IMR-90 (cell line): ENCODE data around the gene IGF2BP3. TPM values are rescaled to one million over a fixed set of nuclear protein-coding genes. Genes with fewer than 3 reads are reported as not detected.
A peak's percentile ranks its signal among the peaks of the same experiment; 100 is the strongest.

Experiments used
- ATAC-seq: fragments of 200-7000 bp; cut with Tn5 transposase; 2 replicates; pipeline ENCODE4 v1.9.1; 2020; ENCODE audit warnings: low read depth, mild to moderate bottlenecking, moderate library complexity
- BruUV-seq: library from RNA; stranded (reverse); fragments of 400-500 nt; replicated peaks from 2 replicates; lab custom pipeline; 2021; lab: Mats Ljungman, UMichigan
- CTCF ChIA-PET: fragments of 300-600 bp; formaldehyde crosslinking; extraction: SDS; loops from one replicate; lab custom pipeline; 2021; ENCODE audit warnings: antibody characterized with exemption; lab: Yijun Ruan, JAX
- POLR2A ChIA-PET: fragments of 300-600 bp; sonication (Branson Sonifier 250); formaldehyde crosslinking; loops from one replicate; lab custom pipeline; 2022; ENCODE audit warnings: antibody characterized with exemption; ENCODE audit not compliant: unreplicated experiment; lab: Charles Lee
- DNase-seq: peaks from one replicate; pipeline ENCODE4 v3.0.0; 2013
- H2AFZ ChIP-seq: replicated peaks from 2 replicates; pipeline ENCODE3; 2013; ENCODE audit warnings: low read length, mild to moderate bottlenecking; ENCODE audit not compliant: poor library complexity
- H2AK5ac ChIP-seq: 2 replicates; pipeline ENCODE4 v1.6.1; 2013; ENCODE audit warnings: low read depth, low read length, inconsistent platforms
- H2AK9ac ChIP-seq: replicated peaks from 2 replicates; pipeline ENCODE3; 2013; ENCODE audit warnings: mild to moderate bottlenecking, low read depth, low read length, moderate library complexity; ENCODE audit not compliant: poor library complexity
- H2BK120ac ChIP-seq: 2 replicates; pipeline ENCODE4 v1.6.1; 2013; ENCODE audit warnings: low read depth, low read length, inconsistent platforms
- H2BK15ac ChIP-seq: 3 replicates; pipeline ENCODE4 v1.6.1; 2013; ENCODE audit warnings: low read depth, low read length, inconsistent platforms
- H2BK20ac ChIP-seq: 2 replicates; pipeline ENCODE4 v1.6.1; 2013; ENCODE audit warnings: low read depth, mild to moderate bottlenecking, inconsistent platforms, low read length, moderate library complexity
- H2BK5ac ChIP-seq: 2 replicates; pipeline ENCODE4 v1.6.1; 2013; ENCODE audit warnings: mild to moderate bottlenecking, low read depth, low read length, inconsistent platforms; ENCODE audit not compliant: poor library complexity, severe bottlenecking
- H3K14ac ChIP-seq: replicated peaks from 2 replicates; pipeline ENCODE4 v1.6.1; 2013; ENCODE audit warnings: low read depth, low read length, inconsistent platforms
- H3K18ac ChIP-seq: 2 replicates; pipeline ENCODE4 v1.6.1; 2013; ENCODE audit warnings: low read depth, low read length, control low read depth
- H3K23ac ChIP-seq: 2 replicates; pipeline ENCODE4 v1.6.1; 2013; ENCODE audit warnings: low read depth, low read length, inconsistent platforms
- H3K27ac ChIP-seq: 2 replicates; pipeline ENCODE4 v1.5.1; 2013; ENCODE audit warnings: mild to moderate bottlenecking, control low read depth, low read length; ENCODE audit not compliant: insufficient read depth
- H3K27me3 ChIP-seq: 2 replicates; pipeline ENCODE4 v1.6.1; 2013; ENCODE audit warnings: low read length; ENCODE audit not compliant: control insufficient read depth, insufficient read depth
- H3K36me3 ChIP-seq: 2 replicates; pipeline ENCODE4 v1.6.1; 2013; ENCODE audit warnings: low read length, mixed read lengths; ENCODE audit not compliant: control insufficient read depth, insufficient read depth
- H3K4ac ChIP-seq: 2 replicates; pipeline ENCODE4 v1.6.1; 2013; ENCODE audit warnings: low read depth, low read length, inconsistent platforms
- H3K4me1 ChIP-seq: 2 replicates; pipeline ENCODE4 v1.6.1; 2013; ENCODE audit warnings: low read length, mixed read lengths; ENCODE audit not compliant: control insufficient read depth, insufficient read depth
- H3K4me2 ChIP-seq: 2 replicates; pipeline ENCODE4 v1.6.1; 2013; ENCODE audit warnings: low read depth, mild to moderate bottlenecking, control low read depth, low read length, moderate library complexity
- H3K4me3 ChIP-seq: 2 replicates; pipeline ENCODE4 v1.5.1; 2013; ENCODE audit warnings: low read depth, mild to moderate bottlenecking, control low read depth, low read length, moderate library complexity; ENCODE audit not compliant: insufficient read depth
- H3K56ac ChIP-seq: 2 replicates; pipeline ENCODE4 v1.6.1; 2013; ENCODE audit warnings: low read length, inconsistent platforms; ENCODE audit not compliant: insufficient read depth; ENCODE audit errors: extremely low read depth
- H3K79me1 ChIP-seq, 2 experiments: 2 replicates each; pipeline ENCODE4 v1.6.1; 2013; ENCODE audit warnings: low read length in 2 of 2, inconsistent platforms in 1 of 2, low read depth in 1 of 2
- H3K9ac ChIP-seq: 2 replicates; pipeline ENCODE4 v1.6.1; 2013; ENCODE audit warnings: low read depth, low read length, control low read depth
- H3K9me1 ChIP-seq: 2 replicates; pipeline ENCODE4 v1.6.1; 2013; ENCODE audit warnings: low read length, inconsistent platforms; ENCODE audit not compliant: insufficient read depth
- H3K9me3 ChIP-seq: 2 replicates; pipeline ENCODE4 v1.6.1; 2013; ENCODE audit warnings: low read length; ENCODE audit not compliant: control insufficient read depth, insufficient read depth
- H4K20me1 ChIP-seq: 2 replicates; pipeline ENCODE4 v1.6.1; 2013; ENCODE audit warnings: low read length, inconsistent platforms; ENCODE audit not compliant: insufficient read depth
- H4K5ac ChIP-seq: 2 replicates; pipeline ENCODE4 v1.6.1; 2013; ENCODE audit warnings: mild to moderate bottlenecking, low read depth, low read length, control low read depth
- H4K8ac ChIP-seq, 2 experiments: 2 replicates each; pipeline ENCODE4 v1.6.1; 2013; ENCODE audit warnings: low read depth in 2 of 2, low read length in 2 of 2, control low read depth in 1 of 2, inconsistent platforms in 1 of 2
- H4K91ac ChIP-seq: 2 replicates; pipeline ENCODE4 v1.6.1; 2013; ENCODE audit warnings: low read depth, low read length, inconsistent platforms; ENCODE audit not compliant: insufficient read depth
- BHLHE40 ChIP-seq: fragments of 150-350 bp; IDR thresholded peaks from 2 replicates; pipeline ENCODE4 v1.6.1; 2016; ENCODE audit warnings: mild to moderate bottlenecking, low read depth, low read length
- MAZ ChIP-seq: IDR thresholded peaks from 2 replicates; pipeline ENCODE4 v1.6.1; 2012; ENCODE audit warnings: low read depth, mild to moderate bottlenecking, low read length, improper control_type of control experiment, moderate library complexity, borderline replicate concordance
- MXI1 ChIP-seq: IDR thresholded peaks from 2 replicates; pipeline ENCODE4 v1.6.1; 2012; ENCODE audit warnings: low read depth, mild to moderate bottlenecking, low read length, moderate library complexity, borderline replicate concordance
- NFE2L2 ChIP-seq: fragments of 150-350 bp; IDR thresholded peaks from 2 replicates; pipeline ENCODE4 v1.6.1; 2016; ENCODE audit warnings: low read depth, mild to moderate bottlenecking, low read length
- POLR2A ChIP-seq: IDR thresholded peaks from 2 replicates; pipeline ENCODE4 v1.6.1; 2012; ENCODE audit warnings: mild to moderate bottlenecking, low read depth, low read length
- RCOR1 ChIP-seq: IDR thresholded peaks from 2 replicates; pipeline ENCODE4 v1.6.1; 2012; ENCODE audit warnings: mild to moderate bottlenecking, low read length, improper control_type of control experiment; ENCODE audit not compliant: insufficient replicate concordance
- WGBS, 2 experiments: methylation state at CpG; one replicate each; pipeline versions ENCODE4 v1.1.5 to v1.1.7; 2013; ENCODE audit warnings: missing lambda C conversion rate in 2 of 2; ENCODE audit not compliant: insufficient read length in 1 of 2; ENCODE audit errors: extremely low coverage in 2 of 2; 5-methylcytosine and 5-hydroxymethylcytosine counted together
- dilution Hi-C: fragments of 300-500 bp; cut with HindIII; formaldehyde crosslinking; loops from one replicate; pipeline ENCODE4 v1.14.3; 2018; ENCODE audit warnings: low sequenced_read_pairs; ENCODE audit not compliant: unreplicated experiment
- in situ Hi-C: fragments of 300-500 bp; cut with MboI; formaldehyde crosslinking; loops from 3 replicates; pipeline ENCODE4 v1.14.3; 2019; ENCODE audit warnings: low sequenced_read_pairs, inconsistent platforms, mixed read lengths
- intact Hi-C: fragments of 100-400 bp; cut with micrococcal nuclease; formaldehyde crosslinking; loops from 2 replicates; pipeline ENCODE4 v1.10.0; 2022
- polyA plus RNA-seq, 3 experiments: library from polyadenylated mRNA; depleted of rRNA; stranded (reverse); fragments of >200 nt; gene quantifications; 2 replicates each; pipeline ENCODE4 v1.2.3, GENCODE V29; 2012; ENCODE audit warnings: low replicate concordance in 1 of 3
- total RNA-seq: library from RNA; depleted of rRNA; stranded (reverse); fragments of >200 nt; gene quantifications from 2 replicates; pipeline ENCODE4 v1.2.3, GENCODE V29; 2012

Gene IGF2BP3
- total and polyA plus RNA-seq, 2 of the 4 experiments (the other 2 are of a cell fraction), result 50.9 to 59.3 TPM

GRCh38 chr7:23298885-23299769 is 171.2 kb downstream of the IGF2BP3 start, which contains the start of gene MALSU1:
Gene MALSU1 (plus strand): TSS chr7:23299339. CDS start chr7:23299353, 14 bp downstream.
- 1% methylated on average over 39 of the region's 59 CpGs; no CpG with 5 or more reads in 1 of the 2 experiments for WGBS, 2 experiments
- Histone ChIP-seq H3K79me1 (peaks cover 8 to 32% of the 10 kb centered on the region in 2 experiments; a peak in 3 of 4 replicates), H2BK120ac (peak within 1 kb of the TSS; percentile 88), H3K4ac (peak within 1 kb of the TSS; percentile 86), H2BK5ac (peak within 1 kb of the TSS; percentile 76), H4K20me1 (peaks cover 7% of the 10 kb centered on the region; the same call in 1 of the 2 replicates), H3K27ac (peak within 1 kb of the TSS; percentile 85), H2BK20ac (peak within 1 kb of the TSS; percentile 6; the same call in 1 of the 2 replicates), H3K23ac (peak within 1 kb of the TSS; percentile 89), H3K4me3 (peak within 1 kb of the TSS; percentile 85), H4K5ac (peak within 1 kb of the TSS; percentile 98), H3K14ac (peak within 1 kb of the TSS; percentile 90), H3K9me1 (peaks cover 13% of the 10 kb centered on the region), H2AK9ac (peak within 1 kb of the TSS; percentile 95), H3K36me3 (no peaks in the 10 kb centered on the region), H3K18ac (peak within 1 kb of the TSS; percentile 74), H3K4me1 (peaks cover 5% of the 10 kb centered on the region), H2AK5ac (peak within 1 kb of the TSS; percentile 80), H3K4me2 (peak within 1 kb of the TSS; percentile 99), H4K8ac (peak within 1 kb of the TSS; percentile 96 to 100), H3K56ac (peak within 1 kb of the TSS; percentile 81), H4K91ac (peak within 1 kb of the TSS; percentile 81), H2BK15ac (peak within 1 kb of the TSS; percentile 84; the same call in 2 of the 3 replicates), H2AFZ (peak within 1 kb of the TSS; percentile 92), H3K9me3 (no peaks in the 10 kb centered on the region), H3K9ac (peak within 1 kb of the TSS; percentile 92), H3K27me3 (no peaks in the 10 kb centered on the region)
- ChIA-PET POLR2A (interaction anchor here (0.5 kb wide), 1 partner anchor 161 kb away, joined by 4 read pairs; no protein-coding TSS in a partner anchor), CTCF (no interaction called here)
- ATAC-seq (peak; percentile 99), DNase-seq (peak; percentile 96)
- intact Hi-C loops, result no loop called here
- peak; percentile 59; the same call in 1 of the 2 replicates for TF ChIP-seq MAZ
- TF ChIP-seq RCOR1, result peak; percentile 8
- no peak for TF ChIP-seq NFE2L2
- TF ChIP-seq BHLHE40, result peak; percentile 8; the same call in 1 of the 2 replicates
- 0 out of 2 replicates have a peak, but pooled peaks have one; percentile 69 for TF ChIP-seq MXI1
- TF ChIP-seq POLR2A, result peak; percentile 71
- dilution Hi-C loops, result no loop called here
- in situ Hi-C loops, result no loop called here
- no TSS peak for BruUV-seq
